GM23338 (cell line): ENCODE data around the gene SLC7A14. TPM values are rescaled to one million over a fixed set of nuclear protein-coding genes. Genes with fewer than 3 reads are reported as not detected.

Experiments used
- ATAC-seq: fragments of 200-7000 bp; cut with Tn5 transposase; 3 replicates; pipeline ENCODE4 v1.9.1; 2020
- DNase-seq: peaks from one replicate; pipeline ENCODE4 v3.0.0-alpha.2; 2015; ENCODE audit warnings: low spot score
- H2AFZ ChIP-seq: fragments of 200-600 bp; sonication (generic); 2 replicates; pipeline ENCODE4 v1.8.0; 2016; ENCODE audit warnings: antibody characterized with exemption, mild to moderate bottlenecking, moderate library complexity
- H3F3A ChIP-seq: fragments of 200-600 bp; sonication (generic); replicated peaks from 2 replicates; pipeline ENCODE4 v1.8.0; 2017; ENCODE audit warnings: antibody characterized with exemption, mixed run types, low read depth
- H3K27ac ChIP-seq: fragments of 200-600 bp; sonication (generic); 2 replicates; pipeline ENCODE4 v1.6.1; 2016; ENCODE audit warnings: low read depth
- H3K27me3 ChIP-seq: fragments of 200-600 bp; sonication (generic); 2 replicates; pipeline ENCODE4 v1.8.0; 2016; ENCODE audit warnings: mild to moderate bottlenecking, mixed run types, moderate library complexity; ENCODE audit not compliant: insufficient read depth
- H3K36me3 ChIP-seq: fragments of 200-600 bp; sonication (generic); 2 replicates; pipeline ENCODE4 v1.8.0; 2016; ENCODE audit warnings: mild to moderate bottlenecking; ENCODE audit not compliant: insufficient read depth
- H3K4me1 ChIP-seq: fragments of 200-600 bp; sonication (generic); 2 replicates; pipeline ENCODE4 v1.8.0; 2016; ENCODE audit warnings: mild to moderate bottlenecking, moderate library complexity; ENCODE audit not compliant: insufficient read depth
- H3K4me2 ChIP-seq: fragments of 200-600 bp; sonication (generic); 2 replicates; pipeline ENCODE4 v1.7.1; 2017; ENCODE audit warnings: mixed run types
- H3K4me3 ChIP-seq: fragments of 200-600 bp; sonication (generic); 2 replicates; pipeline ENCODE4 v1.6.1; 2016; ENCODE audit warnings: mixed run types
- H3K79me2 ChIP-seq: fragments of 200-600 bp; sonication (generic); replicated peaks from 2 replicates; pipeline ENCODE4 v1.8.0; 2017; ENCODE audit warnings: mild to moderate bottlenecking; ENCODE audit not compliant: insufficient read depth
- H3K9me2 ChIP-seq: fragments of 200-600 bp; sonication (generic); 2 replicates; pipeline ENCODE4 v1.8.0; 2017; ENCODE audit not compliant: insufficient read depth
- H4K20me1 ChIP-seq: fragments of 200-600 bp; sonication (generic); replicated peaks from 2 replicates; pipeline ENCODE4 v1.8.0; 2017; ENCODE audit warnings: mild to moderate bottlenecking; ENCODE audit not compliant: insufficient read depth
- H3K27ac Mint-ChIP-seq: 2 replicates; pipeline ENCODE4 v1.8.0; 2020; ENCODE audit warnings: inconsistent platforms, mild to moderate bottlenecking, moderate library complexity, mixed read lengths
- H3K27me3 Mint-ChIP-seq: 3 replicates; pipeline ENCODE4 v1.8.0; 2022; ENCODE audit warnings: low read depth, mild to moderate bottlenecking, moderate library complexity, mixed read lengths, inconsistent platforms; ENCODE audit not compliant: insufficient read depth, poor library complexity
- H3K36me3 Mint-ChIP-seq: 3 replicates; pipeline ENCODE4 v1.8.0; 2021; ENCODE audit warnings: low read depth, mild to moderate bottlenecking, inconsistent platforms, moderate library complexity, mixed read lengths
- H3K4me1 Mint-ChIP-seq: 3 replicates; pipeline ENCODE4 v1.8.0; 2020; ENCODE audit warnings: mild to moderate bottlenecking, inconsistent platforms, mixed read lengths
- H3K4me3 Mint-ChIP-seq: 3 replicates; pipeline ENCODE4 v1.8.0; 2021; ENCODE audit warnings: moderate library complexity, mild to moderate bottlenecking, inconsistent platforms, mixed read lengths
- H3K9me3 Mint-ChIP-seq: 3 replicates; pipeline ENCODE4 v1.8.0; 2020; ENCODE audit warnings: moderate library complexity, mild to moderate bottlenecking, inconsistent platforms, mixed read lengths
- CREB1 ChIP-seq: fragments of 250-450 bp; sonication (Bioruptor Pico); IDR thresholded peaks from 2 replicates; pipeline ENCODE4 v1.5.0; 2020; ENCODE audit warnings: low read depth, mild to moderate bottlenecking, moderate library complexity
- EZH2 ChIP-seq: fragments of 200-600 bp; sonication (generic); IDR thresholded peaks from one replicate; pipeline ENCODE4 v1.8.0; 2017; ENCODE audit warnings: antibody characterized with exemption, mild to moderate bottlenecking, low read depth; ENCODE audit not compliant: unreplicated experiment
- JUNB ChIP-seq: IDR thresholded peaks from one replicate; pipeline ENCODE4 v1.6.1; 2016; ENCODE audit warnings: antibody characterized with exemption; ENCODE audit not compliant: unreplicated experiment
- REST ChIP-seq: IDR thresholded peaks from one replicate; pipeline ENCODE4 v1.6.1; 2018; ENCODE audit warnings: antibody characterized with exemption; ENCODE audit not compliant: unreplicated experiment
- ZNF331 ChIP-seq: fragments of 250-450 bp; sonication (Bioruptor Pico); IDR thresholded peaks from 2 replicates; pipeline ENCODE4 v1.5.0; 2020; ENCODE audit warnings: low read depth, mild to moderate bottlenecking, moderate library complexity
- ZNF462 ChIP-seq: fragments of 250-450 bp; sonication (Bioruptor Pico); IDR thresholded peaks from 2 replicates; pipeline ENCODE4 v1.5.0; 2020; ENCODE audit warnings: mild to moderate bottlenecking, moderate library complexity
- polyA plus RNA-seq: library from polyadenylated mRNA; unstranded; fragments of >200 nt; fragmentation: Nextera tagmentation; extraction: Ambion mirVana; gene quantifications from 2 replicates; pipeline ENCODE4 v1.2.1, GENCODE V29; 2016
- total RNA-seq: library from RNA; depleted of rRNA; stranded (reverse); fragments of >200 nt; shearing (Covaris generic); gene quantifications from 2 replicates; pipeline ENCODE4 v1.2.3, GENCODE V29; 2014
- TF ChIP-seq, protein P1 (sequence below), 2 experiments: fragments of 200-600 bp in 1 of 2; sonication (generic) in 1 of 2; conservative IDR thresholded peaks; 2 replicates each; pipeline versions ENCODE4 v1.5.1 to v1.6.1; 2016 to 2017; ENCODE audit warnings: antibody characterized with exemption in 2 of 2, low read depth in 2 of 2, mild to moderate bottlenecking in 2 of 2, moderate library complexity in 1 of 2

SLC7A14 gene
- total and polyA plus RNA-seq, 2 experiments from 2014 or later: 0.49 to 0.82 TPM

- no peaks in the 10 kb centered on the region for H3K27me3 ChIP-seq
- H3K27me3 Mint-ChIP-seq: no peaks in the 10 kb centered on the region
- DNase-seq (no peak), ATAC-seq (no peak)
- H3K79me2 ChIP-seq: no peaks in the 10 kb centered on the region
- no peak overlapping the region for H3K27ac Mint-ChIP-seq
- TF ChIP-seq REST (no peak), CREB1 (CRISPR knock-in tag) (no peak), ZNF331 (no peak), ZNF462 (CRISPR knock-in tag) (no peak), JUNB (no peak), EZH2 (no peak)
- TF ChIP-seq, protein P1, sequence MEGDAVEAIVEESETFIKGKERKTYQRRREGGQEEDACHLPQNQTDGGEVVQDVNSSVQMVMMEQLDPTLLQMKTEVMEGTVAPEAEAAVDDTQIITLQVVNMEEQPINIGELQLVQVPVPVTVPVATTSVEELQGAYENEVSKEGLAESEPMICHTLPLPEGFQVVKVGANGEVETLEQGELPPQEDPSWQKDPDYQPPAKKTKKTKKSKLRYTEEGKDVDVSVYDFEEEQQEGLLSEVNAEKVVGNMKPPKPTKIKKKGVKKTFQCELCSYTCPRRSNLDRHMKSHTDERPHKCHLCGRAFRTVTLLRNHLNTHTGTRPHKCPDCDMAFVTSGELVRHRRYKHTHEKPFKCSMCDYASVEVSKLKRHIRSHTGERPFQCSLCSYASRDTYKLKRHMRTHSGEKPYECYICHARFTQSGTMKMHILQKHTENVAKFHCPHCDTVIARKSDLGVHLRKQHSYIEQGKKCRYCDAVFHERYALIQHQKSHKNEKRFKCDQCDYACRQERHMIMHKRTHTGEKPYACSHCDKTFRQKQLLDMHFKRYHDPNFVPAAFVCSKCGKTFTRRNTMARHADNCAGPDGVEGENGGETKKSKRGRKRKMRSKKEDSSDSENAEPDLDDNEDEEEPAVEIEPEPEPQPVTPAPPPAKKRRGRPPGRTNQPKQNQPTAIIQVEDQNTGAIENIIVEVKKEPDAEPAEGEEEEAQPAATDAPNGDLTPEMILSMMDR (conservative IDR thresholded peaks at IDR 0.05; ENCODE audit: low read depth in 2 of 2): no peak
- no peak overlapping the region for H3K4me3 Mint-ChIP-seq
- peaks cover 10% of the 10 kb centered on the region; the same call in 2 of the 3 replicates for H3K4me1 Mint-ChIP-seq
- no peaks in the 10 kb centered on the region for H3K9me2 ChIP-seq
- no peaks in the 10 kb centered on the region for H4K20me1 ChIP-seq
- H3K36me3 ChIP-seq: no peaks in the 10 kb centered on the region
- no peak overlapping the region for H3K27ac ChIP-seq
- no peak overlapping the region for H3K4me2 ChIP-seq
- no peak overlapping the region for H2AFZ ChIP-seq
- H3K4me1 ChIP-seq: 0 out of 2 replicates have a peak, but pooled peaks cover 3% of the 10 kb centered on the region
- H3F3A ChIP-seq: no peaks in the 10 kb centered on the region
- H3K4me3 ChIP-seq: no peak overlapping the region
- no peaks in the 10 kb centered on the region for H3K36me3 Mint-ChIP-seq
- H3K9me3 Mint-ChIP-seq: no peaks in the 10 kb centered on the region
Measured at GRCh38 chr3:170511371-170511770, 74.5 kb downstream of the SLC7A14 start.
